IMR-90 (cell line): Measurements from ENCODE around the gene ARID5A. TPM values are rescaled to one million over a fixed set of nuclear protein-coding genes. Genes with fewer than 3 reads are reported as not detected.

Source experiments
- ATAC-seq: fragments of 200-7000 bp; cut with Tn5 transposase; 2 replicates; pipeline ENCODE4 v1.9.1; 2020; ENCODE audit warnings: low read depth, mild to moderate bottlenecking, moderate library complexity
- BruUV-seq: library from RNA; stranded (reverse); fragments of 400-500 nt; replicated peaks from 2 replicates; lab custom pipeline; 2021; lab: Mats Ljungman, UMichigan
- CTCF ChIA-PET: fragments of 300-600 bp; formaldehyde crosslinking; extraction: SDS; loops from one replicate; lab custom pipeline; 2021; ENCODE audit warnings: antibody characterized with exemption; lab: Yijun Ruan, JAX
- POLR2A ChIA-PET: fragments of 300-600 bp; sonication (Branson Sonifier 250); formaldehyde crosslinking; loops from one replicate; lab custom pipeline; 2022; ENCODE audit warnings: antibody characterized with exemption; ENCODE audit not compliant: unreplicated experiment; lab: Charles Lee
- DNase-seq: peaks from one replicate; pipeline ENCODE4 v3.0.0; 2013
- H2AFZ ChIP-seq: replicated peaks from 2 replicates; pipeline ENCODE3; 2013; ENCODE audit warnings: low read length, mild to moderate bottlenecking; ENCODE audit not compliant: poor library complexity
- H2AK5ac ChIP-seq: 2 replicates; pipeline ENCODE4 v1.6.1; 2013; ENCODE audit warnings: low read depth, low read length, inconsistent platforms
- H2AK9ac ChIP-seq: replicated peaks from 2 replicates; pipeline ENCODE3; 2013; ENCODE audit warnings: mild to moderate bottlenecking, low read depth, low read length, moderate library complexity; ENCODE audit not compliant: poor library complexity
- H2BK120ac ChIP-seq: 2 replicates; pipeline ENCODE4 v1.6.1; 2013; ENCODE audit warnings: low read depth, low read length, inconsistent platforms
- H2BK15ac ChIP-seq: 3 replicates; pipeline ENCODE4 v1.6.1; 2013; ENCODE audit warnings: low read depth, low read length, inconsistent platforms
- H2BK20ac ChIP-seq: 2 replicates; pipeline ENCODE4 v1.6.1; 2013; ENCODE audit warnings: low read depth, mild to moderate bottlenecking, inconsistent platforms, low read length, moderate library complexity
- H2BK5ac ChIP-seq: 2 replicates; pipeline ENCODE4 v1.6.1; 2013; ENCODE audit warnings: mild to moderate bottlenecking, low read depth, low read length, inconsistent platforms; ENCODE audit not compliant: poor library complexity, severe bottlenecking
- H3K14ac ChIP-seq: replicated peaks from 2 replicates; pipeline ENCODE4 v1.6.1; 2013; ENCODE audit warnings: low read depth, low read length, inconsistent platforms
- H3K18ac ChIP-seq: 2 replicates; pipeline ENCODE4 v1.6.1; 2013; ENCODE audit warnings: low read depth, low read length, control low read depth
- H3K23ac ChIP-seq: 2 replicates; pipeline ENCODE4 v1.6.1; 2013; ENCODE audit warnings: low read depth, low read length, inconsistent platforms
- H3K27ac ChIP-seq: 2 replicates; pipeline ENCODE4 v1.5.1; 2013; ENCODE audit warnings: mild to moderate bottlenecking, control low read depth, low read length; ENCODE audit not compliant: insufficient read depth
- H3K27me3 ChIP-seq: 2 replicates; pipeline ENCODE4 v1.6.1; 2013; ENCODE audit warnings: low read length; ENCODE audit not compliant: control insufficient read depth, insufficient read depth
- H3K36me3 ChIP-seq: 2 replicates; pipeline ENCODE4 v1.6.1; 2013; ENCODE audit warnings: low read length, mixed read lengths; ENCODE audit not compliant: control insufficient read depth, insufficient read depth
- H3K4ac ChIP-seq: 2 replicates; pipeline ENCODE4 v1.6.1; 2013; ENCODE audit warnings: low read depth, low read length, inconsistent platforms
- H3K4me1 ChIP-seq: 2 replicates; pipeline ENCODE4 v1.6.1; 2013; ENCODE audit warnings: low read length, mixed read lengths; ENCODE audit not compliant: control insufficient read depth, insufficient read depth
- H3K4me2 ChIP-seq: 2 replicates; pipeline ENCODE4 v1.6.1; 2013; ENCODE audit warnings: low read depth, mild to moderate bottlenecking, control low read depth, low read length, moderate library complexity
- H3K4me3 ChIP-seq: 2 replicates; pipeline ENCODE4 v1.5.1; 2013; ENCODE audit warnings: low read depth, mild to moderate bottlenecking, control low read depth, low read length, moderate library complexity; ENCODE audit not compliant: insufficient read depth
- H3K56ac ChIP-seq: 2 replicates; pipeline ENCODE4 v1.6.1; 2013; ENCODE audit warnings: low read length, inconsistent platforms; ENCODE audit not compliant: insufficient read depth; ENCODE audit errors: extremely low read depth
- H3K79me1 ChIP-seq, 2 experiments: 2 replicates each; pipeline ENCODE4 v1.6.1; 2013; ENCODE audit warnings: low read length in 2 of 2, inconsistent platforms in 1 of 2, low read depth in 1 of 2
- H3K9ac ChIP-seq: 2 replicates; pipeline ENCODE4 v1.6.1; 2013; ENCODE audit warnings: low read depth, low read length, control low read depth
- H3K9me1 ChIP-seq: 2 replicates; pipeline ENCODE4 v1.6.1; 2013; ENCODE audit warnings: low read length, inconsistent platforms; ENCODE audit not compliant: insufficient read depth
- H3K9me3 ChIP-seq: 2 replicates; pipeline ENCODE4 v1.6.1; 2013; ENCODE audit warnings: low read length; ENCODE audit not compliant: control insufficient read depth, insufficient read depth
- H4K20me1 ChIP-seq: 2 replicates; pipeline ENCODE4 v1.6.1; 2013; ENCODE audit warnings: low read length, inconsistent platforms; ENCODE audit not compliant: insufficient read depth
- H4K5ac ChIP-seq: 2 replicates; pipeline ENCODE4 v1.6.1; 2013; ENCODE audit warnings: mild to moderate bottlenecking, low read depth, low read length, control low read depth
- H4K8ac ChIP-seq, 2 experiments: 2 replicates each; pipeline ENCODE4 v1.6.1; 2013; ENCODE audit warnings: low read depth in 2 of 2, low read length in 2 of 2, control low read depth in 1 of 2, inconsistent platforms in 1 of 2
- H4K91ac ChIP-seq: 2 replicates; pipeline ENCODE4 v1.6.1; 2013; ENCODE audit warnings: low read depth, low read length, inconsistent platforms; ENCODE audit not compliant: insufficient read depth
- RAD21 ChIP-seq: IDR thresholded peaks from 2 replicates; pipeline ENCODE4 v1.6.1; 2012; ENCODE audit warnings: low read length, improper control_type of control experiment
- WGBS, 2 experiments: methylation state at CpG; one replicate each; pipeline versions ENCODE4 v1.1.5 to v1.1.7; 2013; ENCODE audit warnings: missing lambda C conversion rate in 2 of 2; ENCODE audit not compliant: insufficient read length in 1 of 2; ENCODE audit errors: extremely low coverage in 2 of 2; 5-methylcytosine and 5-hydroxymethylcytosine counted together
- dilution Hi-C: fragments of 300-500 bp; cut with HindIII; formaldehyde crosslinking; loops from one replicate; pipeline ENCODE4 v1.14.3; 2018; ENCODE audit warnings: low sequenced_read_pairs; ENCODE audit not compliant: unreplicated experiment
- in situ Hi-C: fragments of 300-500 bp; cut with MboI; formaldehyde crosslinking; loops from 3 replicates; pipeline ENCODE4 v1.14.3; 2019; ENCODE audit warnings: low sequenced_read_pairs, inconsistent platforms, mixed read lengths
- intact Hi-C: fragments of 100-400 bp; cut with micrococcal nuclease; formaldehyde crosslinking; loops from 2 replicates; pipeline ENCODE4 v1.10.0; 2022
- polyA plus RNA-seq, 3 experiments: library from polyadenylated mRNA; depleted of rRNA; stranded (reverse); fragments of >200 nt; gene quantifications; 2 replicates each; pipeline ENCODE4 v1.2.3, GENCODE V29; 2012; ENCODE audit warnings: low replicate concordance in 1 of 3
- total RNA-seq: library from RNA; depleted of rRNA; stranded (reverse); fragments of >200 nt; gene quantifications from 2 replicates; pipeline ENCODE4 v1.2.3, GENCODE V29; 2012

ARID5A gene
- total and polyA plus RNA-seq, 2 of the 4 experiments (the other 2 are of a cell fraction) = 2.3 to 6.7 TPM

- Histone ChIP-seq H3K18ac (no peak overlapping the region), H3K36me3 (peaks cover 50% of the 10 kb centered on the region), H3K4ac (no peak overlapping the region), H2BK5ac (no peak overlapping the region), H2AK9ac (no peak overlapping the region), H3K4me1 (no peaks in the 10 kb centered on the region), H3K9me1 (no peaks in the 10 kb centered on the region), H2BK20ac (no peak overlapping the region), H3K27ac (no peak overlapping the region), H3K4me2 (no peak overlapping the region), H3K23ac (no peak overlapping the region), H3K56ac (no peak overlapping the region), H3K14ac (no peak overlapping the region), H4K91ac (no peak overlapping the region), H3K27me3 (no peaks in the 10 kb centered on the region), H4K20me1 (no peaks in the 10 kb centered on the region), H2AFZ (no peak overlapping the region), H4K5ac (no peak overlapping the region), H2BK120ac (no peak overlapping the region), H2BK15ac (no peak overlapping the region), H3K79me1 (peaks cover 15 to 21% of the 10 kb centered on the region in 2 experiments), H3K9ac (no peak overlapping the region), H3K4me3 (no peak overlapping the region), H3K9me3 (no peaks in the 10 kb centered on the region), H2AK5ac (no peak overlapping the region), H4K8ac (no peak overlapping the region)
- 83% methylated on average over 2 of the region's 3 CpGs; no CpG with 5 or more reads in 1 of the 2 experiments for WGBS, 2 experiments
- in situ Hi-C loops (no loop called here), dilution Hi-C loops (no loop called here), intact Hi-C loops (no loop called here)
- no peak for TF ChIP-seq RAD21
- POLR2A ChIA-PET = no interaction called here
- no TSS peak for BruUV-seq
- CTCF ChIA-PET = no interaction called here
- ATAC-seq (no peak), DNase-seq (no peak)
Observed at GRCh38 chr2:96594282-96594681, 57.7 kb downstream of the ARID5A start.
